GM23338 (cell line): ENCODE results near the gene TRPC4. TPM values are rescaled to one million over a fixed set of nuclear protein-coding genes. Genes with fewer than 3 reads are reported as not detected.

Source experiments
- ATAC-seq: fragments of 200-7000 bp; cut with Tn5 transposase; 3 replicates; pipeline ENCODE4 v1.9.1; 2020
- DNase-seq: peaks from one replicate; pipeline ENCODE4 v3.0.0-alpha.2; 2015; ENCODE audit warnings: low spot score
- H2AFZ ChIP-seq: fragments of 200-600 bp; sonication (generic); 2 replicates; pipeline ENCODE4 v1.8.0; 2016; ENCODE audit warnings: antibody characterized with exemption, mild to moderate bottlenecking, moderate library complexity
- H3F3A ChIP-seq: fragments of 200-600 bp; sonication (generic); replicated peaks from 2 replicates; pipeline ENCODE4 v1.8.0; 2017; ENCODE audit warnings: antibody characterized with exemption, mixed run types, low read depth
- H3K27ac ChIP-seq: fragments of 200-600 bp; sonication (generic); 2 replicates; pipeline ENCODE4 v1.6.1; 2016; ENCODE audit warnings: low read depth
- H3K27me3 ChIP-seq: fragments of 200-600 bp; sonication (generic); 2 replicates; pipeline ENCODE4 v1.8.0; 2016; ENCODE audit warnings: mild to moderate bottlenecking, mixed run types, moderate library complexity; ENCODE audit not compliant: insufficient read depth
- H3K36me3 ChIP-seq: fragments of 200-600 bp; sonication (generic); 2 replicates; pipeline ENCODE4 v1.8.0; 2016; ENCODE audit warnings: mild to moderate bottlenecking; ENCODE audit not compliant: insufficient read depth
- H3K4me1 ChIP-seq: fragments of 200-600 bp; sonication (generic); 2 replicates; pipeline ENCODE4 v1.8.0; 2016; ENCODE audit warnings: mild to moderate bottlenecking, moderate library complexity; ENCODE audit not compliant: insufficient read depth
- H3K4me2 ChIP-seq: fragments of 200-600 bp; sonication (generic); 2 replicates; pipeline ENCODE4 v1.7.1; 2017; ENCODE audit warnings: mixed run types
- H3K4me3 ChIP-seq: fragments of 200-600 bp; sonication (generic); 2 replicates; pipeline ENCODE4 v1.6.1; 2016; ENCODE audit warnings: mixed run types
- H3K79me2 ChIP-seq: fragments of 200-600 bp; sonication (generic); replicated peaks from 2 replicates; pipeline ENCODE4 v1.8.0; 2017; ENCODE audit warnings: mild to moderate bottlenecking; ENCODE audit not compliant: insufficient read depth
- H3K9me2 ChIP-seq: fragments of 200-600 bp; sonication (generic); 2 replicates; pipeline ENCODE4 v1.8.0; 2017; ENCODE audit not compliant: insufficient read depth
- H4K20me1 ChIP-seq: fragments of 200-600 bp; sonication (generic); replicated peaks from 2 replicates; pipeline ENCODE4 v1.8.0; 2017; ENCODE audit warnings: mild to moderate bottlenecking; ENCODE audit not compliant: insufficient read depth
- H3K27ac Mint-ChIP-seq: 2 replicates; pipeline ENCODE4 v1.8.0; 2020; ENCODE audit warnings: inconsistent platforms, mild to moderate bottlenecking, moderate library complexity, mixed read lengths
- H3K27me3 Mint-ChIP-seq: 3 replicates; pipeline ENCODE4 v1.8.0; 2022; ENCODE audit warnings: low read depth, mild to moderate bottlenecking, moderate library complexity, mixed read lengths, inconsistent platforms; ENCODE audit not compliant: insufficient read depth, poor library complexity
- H3K36me3 Mint-ChIP-seq: 3 replicates; pipeline ENCODE4 v1.8.0; 2021; ENCODE audit warnings: low read depth, mild to moderate bottlenecking, inconsistent platforms, moderate library complexity, mixed read lengths
- H3K4me1 Mint-ChIP-seq: 3 replicates; pipeline ENCODE4 v1.8.0; 2020; ENCODE audit warnings: mild to moderate bottlenecking, inconsistent platforms, mixed read lengths
- H3K4me3 Mint-ChIP-seq: 3 replicates; pipeline ENCODE4 v1.8.0; 2021; ENCODE audit warnings: moderate library complexity, mild to moderate bottlenecking, inconsistent platforms, mixed read lengths
- H3K9me3 Mint-ChIP-seq: 3 replicates; pipeline ENCODE4 v1.8.0; 2020; ENCODE audit warnings: moderate library complexity, mild to moderate bottlenecking, inconsistent platforms, mixed read lengths
- CREB1 ChIP-seq: fragments of 250-450 bp; sonication (Bioruptor Pico); IDR thresholded peaks from 2 replicates; pipeline ENCODE4 v1.5.0; 2020; ENCODE audit warnings: low read depth, mild to moderate bottlenecking, moderate library complexity
- CTCF ChIP-seq, 2 experiments: fragments of 200-600 bp in 1 of 2; sonication (generic) in 1 of 2; conservative IDR thresholded peaks; 2 replicates each; pipeline versions ENCODE4 v1.5.1 to v1.6.1; 2016 to 2017; ENCODE audit warnings: antibody characterized with exemption in 2 of 2, low read depth in 2 of 2, mild to moderate bottlenecking in 2 of 2, moderate library complexity in 1 of 2
- ETS1 ChIP-seq: IDR thresholded peaks from 2 replicates; pipeline ENCODE4 v1.6.1; 2016; ENCODE audit warnings: antibody characterized with exemption
- polyA plus RNA-seq: library from polyadenylated mRNA; unstranded; fragments of >200 nt; fragmentation: Nextera tagmentation; extraction: Ambion mirVana; gene quantifications from 2 replicates; pipeline ENCODE4 v1.2.1, GENCODE V29; 2016
- total RNA-seq: library from RNA; depleted of rRNA; stranded (reverse); fragments of >200 nt; shearing (Covaris generic); gene quantifications from 2 replicates; pipeline ENCODE4 v1.2.3, GENCODE V29; 2014

TRPC4 gene
- total and polyA plus RNA-seq, 2 experiments from 2014 or later: 1.1 to 2.1 TPM

GRCh38 chr13:37608750-37609339 is 260.7 kb downstream of the TRPC4 start:
- no peak overlapping the region for H3K4me2 ChIP-seq
- no peaks in the 10 kb centered on the region for H4K20me1 ChIP-seq
- no peaks in the 10 kb centered on the region for H3F3A ChIP-seq
- Mint-ChIP-seq H3K36me3 (no peaks in the 10 kb centered on the region), H3K4me3 (no peak overlapping the region), H3K27ac (no peak overlapping the region), H3K9me3 (no peaks in the 10 kb centered on the region; the same call in 1 of the 3 replicates), H3K4me1 (no peaks in the 10 kb centered on the region; the same call in 1 of the 3 replicates), H3K27me3 (peaks cover 1% of the 10 kb centered on the region)
- DNase-seq (no peak), ATAC-seq (no peak)
- TF ChIP-seq CREB1 (CRISPR knock-in tag) (no peak), CTCF (conservative IDR thresholded peaks at IDR 0.05; ENCODE audit: low read depth in 2 of 2) (peak in 1 of 2 experiments; percentile 59; a peak in 3 of 4 replicates)
- H3K36me3 ChIP-seq: no peaks in the 10 kb centered on the region
- no peaks in the 10 kb centered on the region for H3K9me2 ChIP-seq
- H2AFZ ChIP-seq: no peak overlapping the region
- no peaks in the 10 kb centered on the region for H3K79me2 ChIP-seq
- no peak overlapping the region for H3K4me3 ChIP-seq
- H3K4me1 ChIP-seq: no peaks in the 10 kb centered on the region
- no peak overlapping the region for H3K27ac ChIP-seq
- no peaks in the 10 kb centered on the region for H3K27me3 ChIP-seq

- H3K79me2 ChIP-seq: no peaks in the 10 kb centered on the region
- Mint-ChIP-seq H3K4me1 (peaks cover 24% of the 10 kb centered on the region), H3K36me3 (no peaks in the 10 kb centered on the region), H3K27ac (no peak overlapping the region), H3K4me3 (no peak overlapping the region), H3K27me3 (peaks cover 1% of the 10 kb centered on the region), H3K9me3 (no peaks in the 10 kb centered on the region; the same call in 1 of the 3 replicates)
- no peaks in the 10 kb centered on the region for H3K36me3 ChIP-seq
- ATAC-seq (no peak), DNase-seq (no peak)
- H3K27me3 ChIP-seq: no peaks in the 10 kb centered on the region
- H3K9me2 ChIP-seq: no peaks in the 10 kb centered on the region
- no peak overlapping the region for H2AFZ ChIP-seq
- H3K4me3 ChIP-seq: no peak overlapping the region
- TF ChIP-seq CTCF (conservative IDR thresholded peaks at IDR 0.05; ENCODE audit: low read depth in 2 of 2) (peak in 1 of 2 experiments; percentile 66; a peak in 3 of 4 replicates), ETS1 (no peak)
- H3K4me2 ChIP-seq: no peak overlapping the region
- H3F3A ChIP-seq: no peaks in the 10 kb centered on the region
- no peaks in the 10 kb centered on the region for H4K20me1 ChIP-seq
- H3K27ac ChIP-seq: no peak overlapping the region
- peaks cover 24% of the 10 kb centered on the region for H3K4me1 ChIP-seq
Observed at GRCh38 chr13:37602733-37603381, 266.7 kb downstream of the TRPC4 start.
